ENCODE results near the gene KIF6. TPM values are rescaled to one million over a fixed set of nuclear protein-coding genes. Genes with fewer than 3 reads are reported as not detected.
"Not testable (repeated sequence)": the region's sequence is repeated elsewhere in the genome, so short reads cannot be mapped to it uniquely, and the experiment has no call there.

Gene KIF6
- total RNA-seq, 2 experiments from 2014 or later: not detected

GRCh38 chr6:39696986-39697788, 28.0 kb downstream of the KIF6 start:
- Mint-ChIP-seq H3K36me3 (ENCODE audit: low read depth) (no peaks in the 10 kb centered on the region), H3K27me3 (no peaks in the 10 kb centered on the region), H3K4me1 (no peaks in the 10 kb centered on the region), H3K4me3 (no peak overlapping the region), H3K9me3 (no peaks in the 10 kb centered on the region), H3K27ac (no peak overlapping the region)
- ChIA-PET POLR2A (no interaction called here), CTCF (no interaction called here)
- DNase-seq: no peak

DNA sequence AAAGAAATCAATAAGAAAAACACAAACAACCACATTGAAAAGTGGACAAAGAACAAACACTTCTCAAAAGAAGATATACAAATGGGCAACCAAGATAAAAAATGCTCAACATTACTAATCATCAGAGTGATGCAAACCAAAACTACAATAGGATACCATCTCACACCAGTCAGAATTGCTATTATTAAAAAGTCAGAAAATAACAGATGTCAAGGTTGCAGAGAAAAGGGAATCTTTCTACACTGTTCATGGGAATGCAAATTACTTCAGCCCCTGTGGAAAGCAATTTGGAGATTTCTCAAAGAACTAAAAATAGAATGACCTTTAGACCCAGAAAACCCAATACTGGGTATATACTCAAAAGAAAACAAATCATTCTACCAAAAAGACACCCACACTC, 29.8 kb downstream of the KIF6 start:
- H3K4me1 Mint-ChIP-seq: no peaks in the 10 kb centered on the region
- no peak overlapping the region for H3K4me3 Mint-ChIP-seq
- CTCF ChIA-PET: no interaction called here
- DNase-seq: no peak
- no peaks in the 10 kb centered on the region for H3K9me3 Mint-ChIP-seq
- H3K36me3 Mint-ChIP-seq (ENCODE audit: low read depth): no peaks in the 10 kb centered on the region
- peaks cover 2% of the 10 kb centered on the region for H3K27me3 Mint-ChIP-seq
- POLR2A ChIA-PET: no interaction called here
- H3K27ac Mint-ChIP-seq: no peak overlapping the region

GRCh38 chr6:39693206-39693605, 32.0 kb downstream of the KIF6 start:
- POLR2A ChIA-PET: no interaction called here
- Mint-ChIP-seq H3K27ac (no peak overlapping the region), H3K36me3 (ENCODE audit: low read depth) (no peaks in the 10 kb centered on the region), H3K4me1 (no peaks in the 10 kb centered on the region), H3K27me3 (peaks cover 7% of the 10 kb centered on the region), H3K4me3 (no peak overlapping the region), H3K9me3 (no peaks in the 10 kb centered on the region)
- CTCF ChIA-PET: no interaction called here
- DNase-seq: no peak

DNA sequence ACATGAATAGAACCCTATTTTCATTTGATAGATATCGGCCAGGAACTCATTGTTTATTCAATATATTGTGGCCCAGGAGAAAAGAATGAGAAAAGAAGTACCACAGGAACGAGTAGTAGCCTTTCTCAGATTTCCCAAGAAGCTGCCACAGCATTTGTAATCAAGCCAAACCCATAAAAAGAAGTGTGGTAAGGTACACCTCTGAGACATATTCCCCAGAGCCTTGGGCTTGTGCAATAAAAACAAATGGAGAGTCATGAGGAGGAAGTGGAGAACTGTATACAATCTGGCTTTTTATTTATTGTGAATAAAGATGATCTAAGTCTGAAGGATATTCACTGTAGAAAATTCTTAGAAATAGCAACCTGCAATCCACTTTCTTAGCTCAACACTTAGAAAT, 36.7 kb downstream of the KIF6 start:
- Mint-ChIP-seq H3K27me3 (peaks cover 13% of the 10 kb centered on the region), H3K4me1 (no peaks in the 10 kb centered on the region), H3K9me3 (no peaks in the 10 kb centered on the region), H3K27ac (no peak overlapping the region), H3K36me3 (ENCODE audit: low read depth) (no peaks in the 10 kb centered on the region), H3K4me3 (no peak overlapping the region)
- no peak for DNase-seq
- CTCF ChIA-PET: no interaction called here
- POLR2A ChIA-PET: no interaction called here

- CTCF ChIA-PET: no interaction called here
- Mint-ChIP-seq H3K4me3 (no peak overlapping the region), H3K27ac (no peak overlapping the region), H3K27me3 (peaks cover 13% of the 10 kb centered on the region), H3K4me1 (no peaks in the 10 kb centered on the region), H3K9me3 (no peaks in the 10 kb centered on the region), H3K36me3 (ENCODE audit: low read depth) (no peaks in the 10 kb centered on the region)
- no peak for DNase-seq
- POLR2A ChIA-PET: no interaction called here
Observed at GRCh38 chr6:39686976-39687375, 38.2 kb downstream of the KIF6 start.

DNA sequence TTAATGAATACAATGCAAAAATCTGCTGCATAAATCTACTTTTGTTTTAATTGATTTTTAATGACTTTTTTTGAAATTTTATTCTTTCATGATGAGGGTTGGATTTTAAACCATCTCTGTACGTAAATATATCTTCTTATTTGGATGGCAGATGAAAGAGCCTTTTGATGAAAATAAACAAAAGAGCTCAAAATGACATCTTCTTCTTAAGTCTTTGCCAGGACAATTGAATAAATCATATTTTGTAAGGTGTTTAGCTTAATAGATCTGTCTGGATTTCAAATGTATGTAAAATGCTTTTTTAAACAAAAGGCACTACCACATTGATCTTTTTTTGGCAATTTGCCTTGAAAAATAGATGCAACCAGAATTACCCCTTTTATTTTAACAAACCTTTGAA, 39.3 kb downstream of the KIF6 start:
- ChIA-PET POLR2A (no interaction called here), CTCF (no interaction called here)
- Mint-ChIP-seq H3K27ac (no peak overlapping the region), H3K27me3 (peaks cover 13% of the 10 kb centered on the region), H3K4me3 (no peak overlapping the region), H3K4me1 (no peaks in the 10 kb centered on the region), H3K9me3 (no peaks in the 10 kb centered on the region), H3K36me3 (ENCODE audit: low read depth) (no peaks in the 10 kb centered on the region)
- DNase-seq: no peak

GRCh38 chr6:39685489-39685826, 39.8 kb downstream of the KIF6 start:
- Mint-ChIP-seq H3K4me3 (no peak overlapping the region), H3K27me3 (peaks cover 11% of the 10 kb centered on the region), H3K27ac (no peak overlapping the region), H3K9me3 (no peaks in the 10 kb centered on the region), H3K4me1 (no peaks in the 10 kb centered on the region), H3K36me3 (ENCODE audit: low read depth) (no peaks in the 10 kb centered on the region)
- no peak for DNase-seq
- CTCF ChIA-PET: no interaction called here
- POLR2A ChIA-PET: no interaction called here

DNA sequence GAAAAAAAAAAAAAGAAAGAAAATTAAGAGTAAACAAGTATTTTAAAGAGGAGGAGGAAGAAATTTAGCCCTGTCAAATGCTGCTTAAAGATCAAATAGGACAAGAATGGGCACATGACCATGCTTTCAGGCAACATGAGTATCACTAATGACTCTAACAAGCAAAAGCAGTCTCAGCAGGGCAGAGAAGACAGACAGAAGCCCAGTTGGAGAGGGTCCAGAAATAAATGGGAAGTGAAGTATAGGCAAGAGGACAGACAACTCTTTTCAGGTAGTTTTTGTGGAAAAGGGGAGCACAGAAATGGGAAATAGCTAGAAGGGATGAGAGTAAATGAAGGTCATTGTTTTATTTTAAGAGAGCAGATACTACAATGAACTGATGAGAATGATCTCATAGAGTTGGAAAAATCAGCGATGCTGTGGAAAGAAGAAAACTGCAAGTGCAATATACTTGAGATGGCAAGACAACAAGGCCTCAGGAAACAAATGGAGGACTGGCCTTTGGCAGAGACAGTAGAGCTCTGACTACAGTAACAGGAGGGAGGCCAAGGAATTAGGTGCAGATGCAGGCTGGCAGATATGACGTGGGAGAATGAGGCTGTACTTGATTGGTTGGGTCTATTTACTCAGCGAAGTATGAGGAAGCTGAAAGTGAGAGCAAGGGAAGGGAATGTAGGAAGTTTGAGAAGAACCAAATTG, 40.3 kb downstream of the KIF6 start:
- Mint-ChIP-seq H3K36me3 (ENCODE audit: low read depth) (no peaks in the 10 kb centered on the region), H3K27me3 (peaks cover 6% of the 10 kb centered on the region)

DNA sequence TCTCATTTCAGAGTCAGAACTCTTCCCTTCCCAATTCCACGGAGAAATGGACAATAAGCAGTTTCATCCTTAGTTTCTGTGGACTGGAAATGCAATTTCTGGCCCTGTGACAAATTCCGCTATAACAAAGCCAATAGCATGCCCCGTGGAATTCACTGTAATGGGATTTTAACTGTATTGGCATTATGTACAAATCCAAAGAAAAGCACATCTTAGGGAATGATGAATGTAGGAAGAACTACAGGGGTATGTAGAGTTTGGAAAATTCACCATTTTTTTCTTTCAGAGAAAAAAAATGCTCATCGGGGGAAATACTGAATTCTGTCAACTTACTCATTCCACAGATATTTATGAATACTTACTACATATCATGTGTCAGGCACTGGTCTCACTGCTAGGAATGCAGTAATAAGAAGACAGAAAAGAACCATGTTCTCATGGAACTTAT, 43.5 kb downstream of the KIF6 start:
- ChIA-PET CTCF (no interaction called here), POLR2A (no interaction called here)
- Mint-ChIP-seq H3K36me3 (ENCODE audit: low read depth) (no peaks in the 10 kb centered on the region), H3K27ac (no peak overlapping the region), H3K4me1 (no peaks in the 10 kb centered on the region), H3K27me3 (peaks cover 2% of the 10 kb centered on the region), H3K4me3 (no peak overlapping the region), H3K9me3 (no peaks in the 10 kb centered on the region)
- DNase-seq: no peak

More for the DNA sequence above, 40.3 kb downstream of the KIF6 start:
- Mint-ChIP-seq H3K27ac (no peak overlapping the region), H3K4me3 (no peak overlapping the region), H3K9me3 (no peaks in the 10 kb centered on the region), H3K4me1 (no peaks in the 10 kb centered on the region)
- ChIA-PET POLR2A (no interaction called here), CTCF (no interaction called here)
- DNase-seq: no peak

- no peaks in the 10 kb centered on the region for H3K27me3 Mint-ChIP-seq
- H3K36me3 Mint-ChIP-seq (ENCODE audit: low read depth): no peaks in the 10 kb centered on the region
- POLR2A ChIA-PET: no interaction called here
- no peak for DNase-seq
- no peaks in the 10 kb centered on the region for H3K4me1 Mint-ChIP-seq
- H3K27ac Mint-ChIP-seq: no peak overlapping the region
- H3K4me3 Mint-ChIP-seq: no peak overlapping the region
- no peaks in the 10 kb centered on the region for H3K9me3 Mint-ChIP-seq
- CTCF ChIA-PET: no interaction called here
Observed at GRCh38 chr6:39678914-39679313, 46.3 kb downstream of the KIF6 start.

GRCh38 chr6:39677318-39677717, 47.9 kb downstream of the KIF6 start:
- DNase-seq; POLR2A ChIA-PET; H3K36me3 Mint-ChIP-seq (ENCODE audit: low read depth); CTCF ChIA-PET; H3K4me1 Mint-ChIP-seq; H3K9me3 Mint-ChIP-seq; H3K27me3 Mint-ChIP-seq; H3K4me3 Mint-ChIP-seq; H3K27ac Mint-ChIP-seq: not testable (repeated sequence)

GRCh38 chr6:39670519-39670918, 54.7 kb downstream of the KIF6 start:
- Mint-ChIP-seq H3K36me3 (ENCODE audit: low read depth) (no peaks in the 10 kb centered on the region), H3K27me3 (no peaks in the 10 kb centered on the region), H3K4me1 (no peaks in the 10 kb centered on the region), H3K27ac (no peak overlapping the region), H3K9me3 (no peaks in the 10 kb centered on the region), H3K4me3 (no peak overlapping the region)
- no peak for DNase-seq
- ChIA-PET POLR2A (no interaction called here), CTCF (no interaction called here)

DNA sequence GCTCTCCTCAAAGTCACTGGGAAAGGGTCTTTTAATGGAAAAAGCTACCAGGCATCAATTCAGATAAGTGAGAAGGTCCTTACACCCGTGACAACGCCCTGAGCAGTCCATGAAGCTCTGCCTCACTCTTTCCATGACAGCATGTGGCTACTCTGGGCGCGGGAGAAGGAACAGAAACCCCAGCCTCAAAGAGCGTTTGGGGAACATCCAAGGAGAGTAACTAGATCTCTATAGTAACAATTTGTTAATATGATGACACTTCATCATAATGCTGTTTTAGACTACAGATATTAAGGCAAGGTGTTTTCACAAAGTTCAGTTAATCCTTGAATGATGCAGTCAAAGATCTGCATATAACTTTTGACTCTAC, 55.2 kb downstream of the KIF6 start:
- no peaks in the 10 kb centered on the region for H3K4me1 Mint-ChIP-seq
- H3K27me3 Mint-ChIP-seq: no peaks in the 10 kb centered on the region

DNA sequence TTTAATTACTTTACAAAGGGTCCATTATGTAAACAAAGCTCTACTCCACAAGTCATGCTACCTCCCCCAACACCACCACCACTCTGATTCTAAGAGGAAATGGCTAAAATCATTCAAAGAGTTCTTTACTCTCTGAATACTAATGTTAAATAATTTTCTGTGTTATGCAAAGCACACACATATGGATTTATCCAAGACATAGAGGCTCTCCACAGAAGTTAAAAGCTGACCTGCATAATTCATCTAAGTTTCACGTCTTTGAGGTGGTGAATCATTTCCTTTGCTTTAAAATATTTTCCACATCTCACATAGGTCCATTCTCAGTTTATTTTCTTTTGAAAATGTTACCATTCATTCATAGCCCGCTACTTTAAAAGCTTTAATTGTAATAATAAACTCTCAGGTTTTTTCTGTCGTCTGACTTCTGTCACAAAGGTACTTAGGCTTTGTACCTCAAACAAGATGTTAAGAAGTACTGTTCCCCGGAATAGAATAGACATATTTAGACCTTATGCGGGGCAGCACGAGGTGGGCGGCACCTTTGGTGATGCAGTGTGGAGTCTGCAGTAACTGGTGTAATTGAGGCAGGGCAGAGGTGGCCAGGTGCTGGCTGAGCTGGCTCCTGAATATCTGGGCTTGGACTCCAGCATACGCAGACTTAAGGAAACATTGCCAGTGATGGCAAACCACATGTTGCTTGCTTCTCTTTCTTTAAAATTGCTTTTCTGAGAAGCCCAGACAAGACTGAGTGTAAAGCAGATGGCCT, 55.8 kb downstream of the KIF6 start:
- H3K4me1 Mint-ChIP-seq: no peaks in the 10 kb centered on the region
- ChIA-PET CTCF (no interaction called here), POLR2A (no interaction called here)
- H3K9me3 Mint-ChIP-seq: no peaks in the 10 kb centered on the region
- no peaks in the 10 kb centered on the region for H3K36me3 Mint-ChIP-seq (ENCODE audit: low read depth)
- no peak for DNase-seq
- no peak overlapping the region for H3K27ac Mint-ChIP-seq
- no peak overlapping the region for H3K4me3 Mint-ChIP-seq
- no peaks in the 10 kb centered on the region for H3K27me3 Mint-ChIP-seq

More for the DNA sequence above, 55.2 kb downstream of the KIF6 start:
- Mint-ChIP-seq H3K4me3 (no peak overlapping the region), H3K9me3 (no peaks in the 10 kb centered on the region), H3K36me3 (ENCODE audit: low read depth) (no peaks in the 10 kb centered on the region), H3K27ac (no peak overlapping the region)
- ChIA-PET CTCF (no interaction called here), POLR2A (no interaction called here)
- DNase-seq: no peak

All from activated CD4-positive, alpha-beta memory T cell treated with anti-CD3 and anti-CD28 coated beads, Interleukin-2, amount 10 ng/mL, durations not matched to agents 7 days and 5 days (primary cell).